Measurements from ENCODE around the gene KLHL28. TPM values are rescaled to one million over a fixed set of nuclear protein-coding genes. Genes with fewer than 3 reads are reported as not detected.

Gene KLHL28
- total RNA-seq, 3 donors from 2014 or later (not counting 1 experiment from before 2014, with no cell fraction given) = 47.6 to 59.7 (median 56.0) TPM

DNA sequence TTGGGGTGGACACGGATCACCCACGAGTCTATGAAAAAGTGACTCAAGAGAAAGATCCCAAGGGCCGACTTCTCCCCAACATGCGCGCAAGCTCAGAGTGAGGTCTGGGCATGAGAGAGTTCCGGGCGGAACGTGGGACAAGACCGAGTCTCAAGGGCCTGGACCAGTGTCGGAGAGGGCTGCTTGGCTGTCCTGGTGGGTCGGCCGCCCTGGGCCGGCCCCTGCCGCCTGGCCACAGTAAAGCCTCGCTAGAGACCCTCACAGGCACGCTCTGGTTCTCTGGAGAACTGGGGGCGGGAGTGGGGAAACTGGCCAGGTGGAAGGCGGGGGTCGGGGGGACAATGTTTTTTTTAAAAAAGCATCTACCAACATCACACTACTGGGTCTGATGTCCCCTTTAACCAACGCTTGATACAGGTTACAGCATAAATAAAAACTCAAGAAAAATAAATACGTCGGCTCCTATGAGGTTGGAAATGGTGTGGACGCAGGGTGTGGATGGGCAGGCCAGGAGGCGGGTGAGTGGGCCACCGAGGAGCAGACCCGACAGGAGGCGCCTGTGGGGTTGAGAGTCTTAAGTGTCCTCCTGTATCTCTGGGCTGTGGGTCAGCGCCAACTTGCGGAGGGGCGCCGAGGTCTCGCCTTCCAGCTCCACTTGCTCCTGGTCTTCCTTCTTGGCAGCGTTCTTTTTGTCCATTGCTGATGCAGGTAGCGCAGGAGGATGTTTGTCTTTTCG lies 74.7 kb downstream of the KLHL28 start:
- intact Hi-C loops (cut with micrococcal nuclease) = no loop called here
- Histone ChIP-seq H3K9me3 (ENCODE audit: control insufficient read depth, insufficient read depth, low read length) (no peaks in the 10 kb centered on the region), H3K36me3 (ENCODE audit: control insufficient read depth, insufficient read depth, low read length) (no peaks in the 10 kb centered on the region), H3K27ac (ENCODE audit: low read length) (no peak overlapping the region), H3K27me3 (ENCODE audit: control insufficient read depth, insufficient read depth, low read length) (no peaks in the 10 kb centered on the region), H3K4me3 (ENCODE audit: low read length) (no peak overlapping the region), H3K4me1 (ENCODE audit: control insufficient read depth, insufficient read depth, low read length) (no peaks in the 10 kb centered on the region)
- ATAC-seq = no peak
- no peak overlapping the region for H3K4me3 Mint-ChIP-seq
- H3K36me3 Mint-ChIP-seq = peaks cover 13% of the 10 kb centered on the region
- WGBS (ENCODE audit: insufficient coverage) = 94% methylated on average over 31 of the region's 35 CpGs
- no peak overlapping the region for H3K27ac Mint-ChIP-seq
- TF ChIP-seq, protein P1, sequence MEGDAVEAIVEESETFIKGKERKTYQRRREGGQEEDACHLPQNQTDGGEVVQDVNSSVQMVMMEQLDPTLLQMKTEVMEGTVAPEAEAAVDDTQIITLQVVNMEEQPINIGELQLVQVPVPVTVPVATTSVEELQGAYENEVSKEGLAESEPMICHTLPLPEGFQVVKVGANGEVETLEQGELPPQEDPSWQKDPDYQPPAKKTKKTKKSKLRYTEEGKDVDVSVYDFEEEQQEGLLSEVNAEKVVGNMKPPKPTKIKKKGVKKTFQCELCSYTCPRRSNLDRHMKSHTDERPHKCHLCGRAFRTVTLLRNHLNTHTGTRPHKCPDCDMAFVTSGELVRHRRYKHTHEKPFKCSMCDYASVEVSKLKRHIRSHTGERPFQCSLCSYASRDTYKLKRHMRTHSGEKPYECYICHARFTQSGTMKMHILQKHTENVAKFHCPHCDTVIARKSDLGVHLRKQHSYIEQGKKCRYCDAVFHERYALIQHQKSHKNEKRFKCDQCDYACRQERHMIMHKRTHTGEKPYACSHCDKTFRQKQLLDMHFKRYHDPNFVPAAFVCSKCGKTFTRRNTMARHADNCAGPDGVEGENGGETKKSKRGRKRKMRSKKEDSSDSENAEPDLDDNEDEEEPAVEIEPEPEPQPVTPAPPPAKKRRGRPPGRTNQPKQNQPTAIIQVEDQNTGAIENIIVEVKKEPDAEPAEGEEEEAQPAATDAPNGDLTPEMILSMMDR (IDR thresholded peaks at IDR 0.05) = no peak
- no peak for DNase-seq
- H3K9me3 Mint-ChIP-seq = peaks cover 3 to 5% of the 10 kb centered on the region in 2 donors
- peaks cover 8 to 20% of the 10 kb centered on the region in 2 donors for H3K27me3 Mint-ChIP-seq (ENCODE audit: low read depth in 2 of 2)
- H3K4me1 Mint-ChIP-seq = no peaks in the 10 kb centered on the region

DNA sequence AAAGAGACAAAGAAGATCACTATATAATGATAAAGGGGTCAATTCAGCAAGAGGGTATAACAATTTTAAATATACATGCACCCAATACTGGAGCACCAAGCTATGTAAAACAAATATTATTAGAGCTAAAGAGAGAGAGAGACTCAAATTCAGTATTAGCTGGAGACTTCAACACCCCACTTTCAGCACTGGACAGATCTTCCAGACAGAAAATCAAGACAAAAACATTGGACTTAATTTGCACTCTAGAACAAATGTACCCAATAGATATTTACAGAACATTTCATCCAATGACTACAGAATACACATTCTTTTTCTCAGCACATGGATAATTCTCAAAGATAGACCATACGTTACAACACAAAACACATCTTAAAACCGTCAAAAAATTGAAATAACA lies 81.0 kb downstream of the KLHL28 start:
- Mint-ChIP-seq H3K9me3 (peaks cover 7 to 14% of the 10 kb centered on the region in 2 donors), H3K4me3 (no peak overlapping the region), H3K27ac (no peak overlapping the region), H3K4me1 (no peaks in the 10 kb centered on the region), H3K27me3 (ENCODE audit: low read depth in 2 of 2) (peaks cover 15 to 45% of the 10 kb centered on the region in 2 donors), H3K36me3 (peaks cover 26% of the 10 kb centered on the region)
- Histone ChIP-seq H3K4me3 (ENCODE audit: low read length) (no peak overlapping the region), H3K36me3 (ENCODE audit: control insufficient read depth, insufficient read depth, low read length) (no peaks in the 10 kb centered on the region), H3K27ac (ENCODE audit: low read length) (no peak overlapping the region), H3K9me3 (ENCODE audit: control insufficient read depth, insufficient read depth, low read length) (no peaks in the 10 kb centered on the region), H3K4me1 (ENCODE audit: control insufficient read depth, insufficient read depth, low read length) (no peaks in the 10 kb centered on the region), H3K27me3 (ENCODE audit: control insufficient read depth, insufficient read depth, low read length) (no peaks in the 10 kb centered on the region)
- WGBS (ENCODE audit: insufficient coverage) = no CpG with 5 or more reads among the region's 2 CpGs
- TF ChIP-seq, protein P1 (IDR thresholded peaks at IDR 0.05) = no peak
- intact Hi-C loops (cut with micrococcal nuclease) = no loop called here
- no peak for DNase-seq
- no peak for ATAC-seq

Other genes starting within 250 kb of the KLHL28 start
- 10 to 100 TPM; 17.4 to 21.4 (median 19.6) TPM for gene TOGARAM1, start 243 bp upstream of the KLHL28 start, total RNA-seq
- gene PRPF39, start 122.2 kb upstream of the KLHL28 start, total RNA-seq = 10 to 100 TPM; 49.2 to 61.2 (median 52.5) TPM
- gene FKBP3, start 172.5 kb upstream of the KLHL28 start, total RNA-seq = 10 to 100 TPM; 32.2 to 39.7 (median 33.7) TPM
- gene FANCM, start 174.0 kb upstream of the KLHL28 start, total RNA-seq = 10 to 100 TPM in 2 of 3 donors, 1 to 10 TPM in 1; 8.3 to 16.9 (median 13.2) TPM

All from natural killer cell (primary cell).